ENCODE measurements around the gene DMKN.

The DMKN gene

GRCh38 chr19:35460608-35461007 lies 52.8 kb downstream of the DMKN start:
- no peak for DNase-seq

- DNase-seq = no peak
Observed at GRCh38 chr19:35459414-35460082, 53.9 kb downstream of the DMKN start.

- no peak for DNase-seq
Observed at GRCh38 chr19:35458731-35459391, 54.6 kb downstream of the DMKN start.

DNA sequence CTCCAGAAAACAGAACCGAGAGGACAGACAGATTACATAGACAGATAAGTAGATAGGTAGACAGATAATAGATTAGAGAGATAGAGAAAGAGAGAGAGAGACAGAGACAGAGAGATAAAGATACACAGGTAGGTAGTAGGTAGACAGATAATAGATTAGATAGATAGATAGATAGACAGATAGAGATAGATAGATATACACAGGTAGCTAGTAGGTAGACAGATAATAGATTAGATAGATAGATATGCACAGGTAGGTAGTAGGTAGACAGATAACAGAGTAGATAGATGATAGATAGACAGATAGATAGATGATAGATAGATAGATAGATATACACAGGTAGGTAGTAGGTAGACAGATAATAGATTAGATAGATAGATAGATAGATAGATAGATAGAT lies 55.3 kb downstream of the DMKN start:
- DNase-seq = no peak

DNA sequence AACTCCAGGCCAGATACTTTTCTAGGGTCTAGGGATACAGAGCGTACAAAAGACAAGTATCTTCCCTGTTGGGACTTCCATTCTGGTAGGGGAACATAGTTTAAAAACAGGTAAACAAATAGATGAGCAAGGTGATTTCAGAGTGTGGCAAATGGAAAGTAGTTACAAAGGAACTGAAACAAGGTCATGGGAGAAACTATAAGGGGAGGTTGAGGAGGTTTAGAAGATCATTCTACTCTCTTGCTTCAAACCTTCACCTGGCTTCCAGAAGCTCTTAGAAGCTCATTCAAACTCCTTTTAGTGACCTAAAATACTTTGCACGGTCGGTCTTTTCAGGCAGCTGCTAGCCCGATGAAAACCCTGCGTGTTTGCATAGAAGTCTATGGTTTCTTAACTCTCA lies 56.3 kb downstream of the DMKN start:
- no peak for DNase-seq

DNA sequence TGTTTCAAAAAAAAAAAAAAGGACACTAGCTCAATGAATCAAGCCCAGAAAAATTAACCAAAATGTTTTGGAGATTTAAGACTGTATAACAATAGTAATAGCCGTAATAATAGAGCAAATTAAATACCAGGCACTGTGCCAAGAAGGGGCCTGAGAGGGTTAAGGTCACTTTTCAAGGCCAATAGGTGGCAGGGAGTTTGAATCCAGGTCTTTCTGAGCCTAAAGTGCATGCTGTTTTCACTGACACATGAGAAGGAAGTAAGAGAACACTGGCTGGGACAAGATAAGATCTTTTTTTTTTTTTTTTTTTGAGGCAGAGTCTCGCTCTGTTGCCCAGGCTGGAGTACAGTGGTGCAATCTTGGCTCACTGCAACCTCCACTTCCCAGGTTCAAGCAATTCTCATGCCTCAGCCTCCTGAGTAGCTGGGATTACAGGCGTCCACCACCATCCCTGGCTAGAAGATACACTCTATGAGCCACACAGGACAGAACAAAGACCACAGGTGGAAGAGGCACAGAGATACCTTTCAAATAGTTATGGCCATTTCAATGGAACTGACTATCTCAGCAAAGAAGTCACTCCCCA lies 57.7 kb downstream of the DMKN start:
- no peak for DNase-seq

DNA sequence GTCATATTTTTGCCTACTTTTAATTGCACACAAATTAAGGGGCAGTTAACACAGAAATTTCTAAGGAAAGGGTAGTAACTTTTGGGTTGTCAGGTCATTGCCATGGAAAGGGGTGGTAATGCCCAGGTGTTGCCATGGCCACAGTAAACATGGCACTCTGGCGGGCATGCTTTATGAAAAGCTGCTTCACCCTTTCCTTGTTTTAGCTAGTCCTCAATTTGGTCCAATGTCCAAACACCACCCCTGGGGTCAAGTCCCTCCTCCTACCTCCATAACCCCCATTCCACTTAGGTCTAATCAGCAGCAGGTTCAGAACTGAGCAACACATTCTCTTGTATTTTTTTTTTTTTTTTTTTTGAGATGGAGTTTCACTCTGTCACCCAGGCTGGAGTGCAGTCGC lies 58.8 kb downstream of the DMKN start:
- DNase-seq = no peak

- no peak for DNase-seq
Observed at GRCh38 chr19:35451338-35452096, 61.9 kb downstream of the DMKN start.

DNA sequence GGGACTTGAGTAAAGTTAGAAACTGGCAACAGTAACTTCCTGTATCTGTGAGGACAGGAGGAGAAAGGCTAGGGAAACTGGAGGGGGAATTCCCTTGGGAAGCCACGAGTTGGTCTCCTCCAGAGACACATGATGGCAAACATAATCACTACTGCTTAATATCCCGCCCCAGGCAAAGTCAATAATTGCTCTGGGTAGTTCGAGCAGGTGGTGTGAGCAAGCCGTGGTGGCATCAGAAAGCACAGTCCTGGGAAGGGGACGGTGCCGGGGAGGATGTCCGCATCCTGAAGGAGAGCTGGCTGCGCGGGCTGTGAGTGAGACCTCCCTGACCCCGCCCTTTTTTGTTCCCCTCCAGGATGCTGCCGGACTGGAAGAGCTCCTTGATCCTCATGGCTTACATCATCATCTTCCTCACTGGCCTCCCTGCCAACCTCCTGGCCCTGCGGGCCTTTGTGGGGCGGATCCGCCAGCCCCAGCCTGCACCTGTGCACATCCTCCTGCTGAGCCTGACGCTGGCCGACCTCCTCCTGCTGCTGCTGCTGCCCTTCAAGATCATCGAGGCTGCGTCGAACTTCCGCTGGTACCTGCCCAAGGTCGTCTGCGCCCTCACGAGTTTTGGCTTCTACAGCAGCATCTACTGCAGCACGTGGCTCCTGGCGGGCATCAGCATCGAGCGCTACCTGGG lies 63.9 kb downstream of the DMKN start:
- no peak for DNase-seq

- DNase-seq = no peak
Observed at GRCh38 chr19:35447606-35448469, 65.6 kb downstream of the DMKN start, which contains the start of gene FFAR2. FFAR2 (plus strand) TSS chr19:35448257; CDS start chr19:35449715, 1,458 bp downstream.
